ENCODE measurements around the gene SYTL4.

SYTL4 gene

DNA sequence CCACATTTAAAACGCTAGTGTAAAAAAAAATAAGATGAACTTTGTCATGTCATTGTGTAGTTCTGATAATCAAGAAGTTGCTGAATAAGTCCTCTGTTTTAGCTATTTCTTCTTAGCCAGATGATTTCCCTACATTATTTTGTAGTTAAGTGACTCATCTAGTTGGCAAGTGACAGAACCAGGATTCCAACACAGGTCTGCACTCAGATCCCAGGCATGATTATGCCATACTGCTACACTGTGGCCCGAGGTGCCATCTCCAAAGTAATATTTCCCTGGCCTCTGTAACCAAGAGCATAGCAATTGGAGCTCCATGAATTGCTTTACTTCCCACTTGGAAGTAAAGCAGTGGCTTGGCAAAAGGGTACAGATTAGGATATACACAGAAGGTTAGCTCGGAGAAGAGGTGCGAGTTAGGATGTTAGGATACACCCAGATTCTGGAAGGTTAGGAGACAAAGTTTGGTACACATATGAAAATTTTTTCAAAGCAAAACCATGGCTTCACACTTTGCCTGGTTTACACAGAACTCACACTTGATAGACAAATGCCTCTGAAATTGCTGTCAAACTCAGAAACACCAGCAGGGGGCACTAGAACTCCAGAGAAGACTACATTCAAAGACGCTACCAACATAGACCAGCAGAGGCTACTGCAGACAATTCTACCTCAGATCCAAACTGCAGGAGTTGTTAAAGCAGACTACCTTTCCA is 46.5 kb downstream of the SYTL4 start:
- Histone ChIP-seq H3K4me3 (ENCODE audit: low read length) (no peak overlapping the region), H3K27ac (ENCODE audit: low read depth, low read length) (no peak overlapping the region), H3K9me2 (replicated peaks; ENCODE audit: control insufficient read depth, low read length) (no peaks in the 10 kb centered on the region), H3K9me3 (ENCODE audit: control insufficient read depth, insufficient read depth, low read length) (no peaks in the 10 kb centered on the region), H4K20me1 (ENCODE audit: control insufficient read depth, insufficient read depth, low read depth, low read length) (no peaks in the 10 kb centered on the region), H3K27me3 (ENCODE audit: control insufficient read depth, low read length) (0 out of 2 replicates have a peak, but pooled peaks cover 3% of the 10 kb centered on the region), H3K79me2 (ENCODE audit: control insufficient read depth, low read length) (no peaks in the 10 kb centered on the region), H3K4me1 (ENCODE audit: control insufficient read depth, low read length) (peaks cover 13% of the 10 kb centered on the region), H3K4me2 (ENCODE audit: low read length) (no peak overlapping the region), H3K36me3 (ENCODE audit: control insufficient read depth, low read length) (no peaks in the 10 kb centered on the region), H3F3A (ENCODE audit: control insufficient read depth, insufficient read depth) (no peaks in the 10 kb centered on the region)
- peak; percentile 71 for TF ChIP-seq CTCF (IDR thresholded peaks at IDR 0.05; ENCODE audit: low read depth, low read length, poor library complexity, severe bottlenecking)
- no peak for TF ChIP-seq EZH2phosphoT487 (IDR thresholded peaks at IDR 0.05; ENCODE audit: borderline replicate concordance, low read length)

DNA sequence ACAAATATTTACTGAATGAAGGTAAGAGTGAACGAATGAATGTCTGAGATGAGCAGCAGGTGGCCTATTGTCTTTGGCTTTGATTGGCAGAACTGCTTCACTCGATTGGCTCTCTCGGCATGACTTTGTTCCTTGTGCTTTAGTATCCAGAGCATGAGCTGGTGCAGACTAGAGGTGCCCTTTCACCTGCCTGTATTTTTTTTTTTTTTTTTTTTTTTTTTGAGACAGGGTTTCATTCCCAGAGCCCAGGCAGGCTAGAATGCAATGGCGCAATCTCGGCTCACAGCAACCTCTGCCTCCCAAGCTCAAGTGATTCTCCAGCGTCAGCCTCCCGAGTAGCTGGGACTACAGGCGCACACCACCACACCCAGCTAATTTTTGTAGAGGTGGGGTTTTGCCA is 49.0 kb downstream of the SYTL4 start:
- no peaks in the 10 kb centered on the region for H3F3A ChIP-seq (ENCODE audit: control insufficient read depth, insufficient read depth)
- no peak overlapping the region for H3K4me3 ChIP-seq (ENCODE audit: low read length)
- H3K27ac ChIP-seq (ENCODE audit: low read depth, low read length): no peak overlapping the region
- no peak for TF ChIP-seq CTCF (IDR thresholded peaks at IDR 0.05; ENCODE audit: low read depth, low read length, poor library complexity, severe bottlenecking)
- no peak for TF ChIP-seq EZH2phosphoT487 (IDR thresholded peaks at IDR 0.05; ENCODE audit: borderline replicate concordance, low read length)
- no peak overlapping the region for H3K4me2 ChIP-seq (ENCODE audit: low read length)
- no peaks in the 10 kb centered on the region for H4K20me1 ChIP-seq (ENCODE audit: control insufficient read depth, insufficient read depth, low read depth, low read length)
- no peaks in the 10 kb centered on the region for H3K9me2 ChIP-seq (replicated peaks; ENCODE audit: control insufficient read depth, low read length)
- H3K79me2 ChIP-seq (ENCODE audit: control insufficient read depth, low read length): no peaks in the 10 kb centered on the region
- H3K9me3 ChIP-seq (ENCODE audit: control insufficient read depth, insufficient read depth, low read length): no peaks in the 10 kb centered on the region
- H3K36me3 ChIP-seq (ENCODE audit: control insufficient read depth, low read length): no peaks in the 10 kb centered on the region
- H3K4me1 ChIP-seq (ENCODE audit: control insufficient read depth, low read length): peaks cover 11% of the 10 kb centered on the region
- 0 out of 2 replicates have a peak, but pooled peaks cover 3% of the 10 kb centered on the region for H3K27me3 ChIP-seq (ENCODE audit: control insufficient read depth, low read length)

DNA sequence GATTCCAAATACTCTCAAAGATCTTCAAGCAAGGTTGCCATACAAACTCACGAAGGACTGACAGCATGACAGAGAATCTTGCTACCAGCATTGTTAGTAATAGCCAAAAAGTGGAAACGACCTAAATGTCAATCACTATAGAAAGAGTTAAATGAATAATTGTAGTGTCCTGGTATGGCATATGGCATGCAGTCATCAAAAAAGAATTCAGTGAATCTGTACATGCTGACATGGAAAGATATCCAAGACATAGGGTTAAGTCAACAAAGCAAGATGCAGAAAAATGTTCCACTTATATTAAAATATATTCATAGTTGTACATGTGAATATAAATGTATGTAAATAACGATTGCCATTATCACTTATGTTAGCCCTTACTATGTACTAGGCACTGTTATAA is 50.3 kb downstream of the SYTL4 start:
- Histone ChIP-seq H4K20me1 (ENCODE audit: control insufficient read depth, insufficient read depth, low read depth, low read length) (no peaks in the 10 kb centered on the region), H3K4me3 (ENCODE audit: low read length) (no peak overlapping the region), H3K9me3 (ENCODE audit: control insufficient read depth, insufficient read depth, low read length) (no peaks in the 10 kb centered on the region), H3K79me2 (ENCODE audit: control insufficient read depth, low read length) (no peaks in the 10 kb centered on the region), H3K36me3 (ENCODE audit: control insufficient read depth, low read length) (no peaks in the 10 kb centered on the region), H3K4me1 (ENCODE audit: control insufficient read depth, low read length) (no peaks in the 10 kb centered on the region), H3F3A (ENCODE audit: control insufficient read depth, insufficient read depth) (no peaks in the 10 kb centered on the region), H3K27me3 (ENCODE audit: control insufficient read depth, low read length) (no peaks in the 10 kb centered on the region), H3K9me2 (replicated peaks; ENCODE audit: control insufficient read depth, low read length) (no peaks in the 10 kb centered on the region), H3K27ac (ENCODE audit: low read depth, low read length) (no peak overlapping the region), H3K4me2 (ENCODE audit: low read length) (no peak overlapping the region)
- TF ChIP-seq CTCF (IDR thresholded peaks at IDR 0.05; ENCODE audit: low read depth, low read length, poor library complexity, severe bottlenecking): no peak
- TF ChIP-seq EZH2phosphoT487 (IDR thresholded peaks at IDR 0.05; ENCODE audit: borderline replicate concordance, low read length): no peak
